K562 (cell line): ENCODE results near the gene TRNAU1AP. TPM values are rescaled to one million over a fixed set of nuclear protein-coding genes. Genes with fewer than 3 reads are reported as not detected.

Source experiments
- EHMT2 ChIP-seq: fragments of 450-650 bp; IDR thresholded peaks from 2 replicates; pipeline ENCODE4 v1.6.1; 2018; ENCODE audit warnings: antibody characterized with exemption
- EP400 ChIP-seq: fragments of 450-650 bp; IDR thresholded peaks from 2 replicates; pipeline ENCODE4 v1.6.1; 2017; ENCODE audit warnings: antibody characterized with exemption, mild to moderate bottlenecking, moderate library complexity
- GTF2A2 ChIP-seq: IDR thresholded peaks from 2 replicates; pipeline ENCODE4 v1.6.1; 2016; ENCODE audit warnings: mild to moderate bottlenecking, missing genetic modification characterization, missing compliant biosample characterization
- MAFF ChIP-seq: IDR thresholded peaks from 2 replicates; pipeline ENCODE4 v1.6.1; 2012; ENCODE audit warnings: low read length, improper control_type of control experiment
- ZNF354B ChIP-seq: fragments of 250-450 bp; sonication (Bioruptor Pico); IDR thresholded peaks from 2 replicates; pipeline ENCODE4 v1.4.0; 2020
- ZNF699 ChIP-seq: fragments of 250-450 bp; sonication (Bioruptor Pico); IDR thresholded peaks from 2 replicates; pipeline ENCODE4 v1.8.0; 2021; ENCODE audit warnings: mild to moderate bottlenecking, moderate library complexity; ENCODE audit not compliant: insufficient replicate concordance
- ZNF766 ChIP-seq: fragments of 200-800 bp; sonication (Bioruptor generic); conservative IDR thresholded peaks from 2 replicates; pipeline ENCODE4 v1.6.1; 2016; ENCODE audit warnings: missing genetic modification characterization, missing compliant biosample characterization
- polyA plus RNA-seq, 8 experiments: library from polyadenylated mRNA; depleted of rRNA in 4 of 8; stranded (reverse) in 5 of 8; unstranded in 3 of 8; fragments of >200 nt; fragmentation: Nextera tagmentation in 2 of 8; fragmentation: Illumina TruSeq in 1 of 8; extraction: Ambion mirVana in 2 of 8; extraction: Trizol in 1 of 8; gene quantifications; 2 replicates each; pipeline versions ENCODE4 v1.2.1 to v1.2.3, GENCODE V29; 2011 to 2014; ENCODE audit warnings: inconsistent platforms in 1 of 8, missing spikeins in 1 of 8
- total RNA-seq, 7 experiments: library from RNA; depleted of rRNA in 6 of 7; stranded (reverse); fragments of >200 nt in 6 of 7; fragmentation: Illumina TruSeq in 2 of 7; extraction: Trizol in 2 of 7; gene quantifications; 2 replicates each; pipeline versions ENCODE4 v1.2.1 to v1.2.3, GENCODE V29; 2011 to 2021; ENCODE audit warnings: low replicate concordance in 1 of 7
- TF ChIP-seq, protein P1 (sequence below): IDR thresholded peaks from 2 replicates; pipeline ENCODE4 v1.6.1; 2011; ENCODE audit warnings: borderline replicate concordance, low read depth, mild to moderate bottlenecking, moderate library complexity, low read length; ENCODE audit not compliant: insufficient read depth, poor library complexity, severe bottlenecking
- TF ChIP-seq, protein P2 (sequence below): sonication (generic); formaldehyde crosslinking; IDR thresholded peaks from 2 replicates; pipeline ENCODE4 v1.8.1; 2023; ENCODE audit warnings: mild to moderate bottlenecking, missing genetic modification reagents, moderate library complexity

TRNAU1AP gene
- total and polyA plus RNA-seq, 9 of the 15 experiments (the other 6 are each of a cell fraction or from before 2014, with no cell fraction given) = 34.9 to 110 (median 46.3) TPM

DNA sequence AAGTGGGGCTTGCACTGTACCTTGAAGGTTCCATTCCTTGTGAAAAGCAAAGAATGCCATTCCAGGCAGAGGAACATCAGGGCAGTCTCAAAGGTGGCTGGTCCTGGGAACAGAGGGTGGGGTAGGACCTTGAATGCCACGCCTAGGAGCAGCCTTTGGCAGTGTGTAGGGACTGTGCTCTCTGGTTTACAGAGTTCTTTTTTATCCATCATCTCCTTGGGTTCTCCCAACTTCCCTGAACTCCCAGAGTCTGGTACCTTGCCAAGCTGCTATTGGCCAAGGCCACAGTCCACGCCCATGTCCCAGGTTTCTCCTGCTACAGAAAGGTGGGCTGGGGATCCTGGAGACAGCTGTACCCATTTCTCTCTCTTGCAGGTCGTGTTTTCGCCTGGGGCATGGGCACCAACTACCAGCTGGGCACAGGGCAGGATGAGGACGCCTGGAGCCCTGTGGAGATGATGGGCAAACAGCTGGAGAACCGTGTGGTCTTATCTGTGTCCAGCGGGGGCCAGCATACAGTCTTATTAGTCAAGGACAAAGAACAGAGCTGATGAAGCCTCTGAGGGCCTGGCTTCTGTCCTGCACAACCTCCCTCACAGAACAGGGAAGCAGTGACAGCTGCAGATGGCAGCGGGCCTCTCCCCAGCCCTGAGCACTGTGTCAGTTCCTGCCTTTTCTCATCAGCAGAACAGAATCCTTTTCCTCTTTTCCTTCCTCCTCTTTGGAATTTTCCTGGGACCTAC, 15.3 kb upstream of the TRNAU1AP start (continued):
- no peak for TF ChIP-seq ZNF699 (CRISPR knock-in tag)
- no peak for TF ChIP-seq GTF2A2 (tag)
- no peak for TF ChIP-seq MAFF
- TF ChIP-seq, protein P1, sequence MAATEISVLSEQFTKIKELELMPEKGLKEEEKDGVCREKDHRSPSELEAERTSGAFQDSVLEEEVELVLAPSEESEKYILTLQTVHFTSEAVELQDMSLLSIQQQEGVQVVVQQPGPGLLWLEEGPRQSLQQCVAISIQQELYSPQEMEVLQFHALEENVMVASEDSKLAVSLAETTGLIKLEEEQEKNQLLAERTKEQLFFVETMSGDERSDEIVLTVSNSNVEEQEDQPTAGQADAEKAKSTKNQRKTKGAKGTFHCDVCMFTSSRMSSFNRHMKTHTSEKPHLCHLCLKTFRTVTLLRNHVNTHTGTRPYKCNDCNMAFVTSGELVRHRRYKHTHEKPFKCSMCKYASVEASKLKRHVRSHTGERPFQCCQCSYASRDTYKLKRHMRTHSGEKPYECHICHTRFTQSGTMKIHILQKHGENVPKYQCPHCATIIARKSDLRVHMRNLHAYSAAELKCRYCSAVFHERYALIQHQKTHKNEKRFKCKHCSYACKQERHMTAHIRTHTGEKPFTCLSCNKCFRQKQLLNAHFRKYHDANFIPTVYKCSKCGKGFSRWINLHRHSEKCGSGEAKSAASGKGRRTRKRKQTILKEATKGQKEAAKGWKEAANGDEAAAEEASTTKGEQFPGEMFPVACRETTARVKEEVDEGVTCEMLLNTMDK = no peak
- TF ChIP-seq, protein P2, sequence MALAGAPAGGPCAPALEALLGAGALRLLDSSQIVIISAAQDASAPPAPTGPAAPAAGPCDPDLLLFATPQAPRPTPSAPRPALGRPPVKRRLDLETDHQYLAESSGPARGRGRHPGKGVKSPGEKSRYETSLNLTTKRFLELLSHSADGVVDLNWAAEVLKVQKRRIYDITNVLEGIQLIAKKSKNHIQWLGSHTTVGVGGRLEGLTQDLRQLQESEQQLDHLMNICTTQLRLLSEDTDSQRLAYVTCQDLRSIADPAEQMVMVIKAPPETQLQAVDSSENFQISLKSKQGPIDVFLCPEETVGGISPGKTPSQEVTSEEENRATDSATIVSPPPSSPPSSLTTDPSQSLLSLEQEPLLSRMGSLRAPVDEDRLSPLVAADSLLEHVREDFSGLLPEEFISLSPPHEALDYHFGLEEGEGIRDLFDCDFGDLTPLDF = no peak
- no peak for TF ChIP-seq ZNF354B (CRISPR knock-in tag)
- no peak for TF ChIP-seq EHMT2
- no peak for TF ChIP-seq EP400
- TF ChIP-seq ZNF766 (CRISPR knock-in tag) = no peak
